Cerebellar nuclear complex (tissue), 1 donor: ENCODE data around the gene OR13C9.
"Not testable (repeated sequence)": the region's sequence is repeated elsewhere in the genome, so short reads cannot be mapped to it uniquely, and the experiment has no call there.

Experiments
- DNase-seq, 2 experiments: peaks; one replicate each; lab custom pipeline; 2025; lab: John Stamatoyannopoulos, UW

Gene OR13C9, protein sequence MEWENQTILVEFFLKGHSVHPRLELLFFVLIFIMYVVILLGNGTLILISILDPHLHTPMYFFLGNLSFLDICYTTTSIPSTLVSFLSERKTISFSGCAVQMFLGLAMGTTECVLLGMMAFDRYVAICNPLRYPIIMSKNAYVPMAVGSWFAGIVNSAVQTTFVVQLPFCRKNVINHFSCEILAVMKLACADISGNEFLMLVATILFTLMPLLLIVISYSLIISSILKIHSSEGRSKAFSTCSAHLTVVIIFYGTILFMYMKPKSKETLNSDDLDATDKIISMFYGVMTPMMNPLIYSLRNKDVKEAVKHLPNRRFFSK

GRCh38 chr9:104618104-104618503 lies at the start of gene OR13C9:
Gene OR13C9 (minus strand): TSS chr9:104618204. CDS start chr9:104618204, 0 bp downstream.
- no peak for DNase-seq

DNA sequence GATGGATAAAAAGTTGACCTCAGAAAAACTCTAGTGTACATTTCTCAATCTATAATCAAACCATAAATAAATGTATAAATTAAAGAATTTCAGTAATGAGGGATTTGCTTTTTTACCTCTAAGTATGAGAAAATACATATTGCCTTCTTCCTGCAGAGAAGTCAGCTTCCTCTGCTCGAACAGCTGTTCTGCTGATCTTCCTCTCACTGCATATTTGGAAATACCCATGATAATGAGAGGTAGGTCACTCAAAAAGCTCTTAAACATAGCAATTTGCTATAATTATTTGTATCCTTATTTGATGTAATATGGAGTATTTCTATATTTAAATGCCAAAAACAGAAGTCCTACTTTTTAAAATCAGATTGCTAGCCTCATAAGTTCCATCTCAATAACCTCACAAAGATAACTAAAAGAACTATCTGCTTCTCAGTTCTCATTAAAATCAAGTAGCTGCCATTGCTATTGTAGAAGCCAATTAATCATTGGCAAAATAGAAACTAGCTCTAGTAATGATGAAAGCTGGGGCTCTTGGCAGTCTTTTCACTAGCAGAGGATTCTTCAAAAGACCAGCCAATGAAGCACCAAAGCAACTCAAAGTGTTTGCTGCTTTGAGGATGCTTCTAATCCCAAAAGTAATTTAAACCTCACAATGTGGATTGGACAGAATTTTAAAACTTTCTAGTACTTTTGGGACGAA lies 40.6 kb upstream of the OR13C9 start:
- DNase-seq, result no peak

GRCh38 chr9:104635456-104635855 lies 17.5 kb upstream of the OR13C9 start:
- no peak for DNase-seq

GRCh38 chr9:104633976-104634520 lies 16.0 kb upstream of the OR13C9 start:
- no peak for DNase-seq

DNA sequence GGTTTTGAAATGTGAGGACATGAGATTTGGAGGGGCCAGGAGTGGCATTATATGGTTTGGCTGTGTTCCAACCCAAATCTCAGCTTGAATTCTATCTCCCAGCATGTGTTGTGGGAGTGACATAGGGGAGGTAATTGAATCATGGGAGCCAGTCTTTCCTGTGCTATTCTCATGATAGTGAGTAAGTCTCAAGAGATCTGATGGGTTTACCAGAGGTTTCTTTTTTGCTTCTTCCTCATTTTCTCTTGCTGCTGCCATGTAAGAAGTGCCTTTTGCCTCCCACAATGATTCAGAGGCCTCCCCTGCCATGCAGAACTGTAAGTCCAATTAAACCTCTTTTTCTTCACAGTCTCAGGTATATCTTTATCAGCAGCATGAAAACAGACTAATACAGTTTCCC lies 8.0 kb upstream of the OR13C9 start:
- DNase-seq, result not testable (repeated sequence)

- DNase-seq, result no peak
Measured at GRCh38 chr9:104617418-104617817, 586 bp downstream of the OR13C9 start.

DNA sequence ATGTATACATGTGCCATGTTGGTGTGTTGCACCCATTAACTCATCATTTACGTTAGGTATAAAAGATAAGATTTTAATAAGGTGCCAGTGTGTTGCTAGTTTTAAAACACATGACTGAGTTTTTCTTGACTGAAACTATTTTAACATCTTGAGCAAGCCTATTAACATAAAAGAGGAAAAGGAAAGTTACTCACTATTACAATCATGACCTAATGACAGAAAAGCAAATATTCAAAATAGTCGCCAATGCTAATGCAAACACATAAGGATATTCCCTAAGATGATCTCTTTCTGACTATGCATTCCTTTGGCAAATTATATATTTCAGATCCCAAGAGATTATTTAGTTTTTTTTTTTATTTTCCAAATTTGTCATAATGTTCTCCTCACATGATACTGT lies 6.8 kb downstream of the OR13C9 start:
- no peak for DNase-seq

DNA sequence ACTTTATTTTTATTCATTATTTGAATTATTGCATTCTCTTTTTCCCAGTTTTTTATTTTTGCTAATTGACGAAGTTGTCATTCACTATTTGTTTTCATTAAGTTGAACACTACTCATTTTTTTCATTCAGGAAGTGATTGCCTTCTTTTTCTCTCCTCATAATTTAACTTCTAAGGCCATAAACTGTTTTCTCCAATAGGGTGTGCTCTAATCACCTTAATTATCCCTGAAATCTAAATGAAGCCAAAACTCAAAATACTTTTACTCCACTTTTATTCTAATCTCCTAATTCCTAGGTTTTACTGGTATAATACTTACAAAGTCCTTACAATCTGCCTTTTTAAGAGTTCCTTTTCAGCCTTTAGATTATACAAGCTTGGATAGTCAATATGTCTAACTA lies 9.7 kb downstream of the OR13C9 start:
- no peak for DNase-seq

DNA sequence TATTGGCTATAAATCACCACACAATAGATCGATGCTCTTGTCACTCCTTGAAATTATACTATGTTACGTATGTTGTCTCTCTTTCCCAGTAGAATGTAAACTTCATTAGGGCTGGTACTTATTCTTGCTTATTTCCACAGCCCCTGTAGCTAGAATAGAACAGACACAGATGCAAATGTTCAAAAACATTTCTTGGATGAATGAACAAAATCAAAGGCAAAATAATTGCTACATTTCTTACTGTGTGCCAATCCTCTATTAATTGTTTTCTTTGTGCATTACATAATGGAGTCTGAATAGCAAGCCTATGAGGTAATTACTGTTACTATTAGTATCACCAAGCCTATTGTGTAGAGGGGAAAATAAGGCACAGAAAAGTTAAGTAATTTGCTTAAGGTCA lies 11.9 kb downstream of the OR13C9 start:
- DNase-seq, result no peak

DNA sequence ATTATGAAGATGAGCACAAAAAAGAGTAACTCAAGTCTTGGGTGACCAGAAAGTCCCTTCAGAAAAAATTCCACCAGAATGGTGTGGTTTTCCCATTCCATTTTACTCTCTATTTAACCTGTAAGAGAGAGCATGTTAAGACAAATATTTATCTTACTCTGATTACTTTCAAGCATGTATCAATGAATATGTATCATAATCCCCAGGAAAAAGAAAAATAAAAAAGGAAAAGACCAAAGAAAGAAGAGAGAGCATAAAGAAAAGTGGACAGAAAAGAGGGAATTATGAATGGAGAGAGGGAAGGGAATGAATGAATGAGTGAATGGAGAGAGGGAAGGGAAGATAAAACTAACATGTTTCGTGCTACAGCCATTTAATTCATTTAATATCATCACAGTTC lies 12.5 kb downstream of the OR13C9 start, which contains the start of gene OR13C2:
Gene OR13C2, minus strand, starts transcription at position 101 of the 400 bp plus-strand sequence. Its CDS starts 0 bp downstream, at position 101.
- not testable (repeated sequence) for DNase-seq

- DNase-seq, result no peak
Measured at GRCh38 chr9:104604801-104605200, 13.2 kb downstream of the OR13C9 start.

DNA sequence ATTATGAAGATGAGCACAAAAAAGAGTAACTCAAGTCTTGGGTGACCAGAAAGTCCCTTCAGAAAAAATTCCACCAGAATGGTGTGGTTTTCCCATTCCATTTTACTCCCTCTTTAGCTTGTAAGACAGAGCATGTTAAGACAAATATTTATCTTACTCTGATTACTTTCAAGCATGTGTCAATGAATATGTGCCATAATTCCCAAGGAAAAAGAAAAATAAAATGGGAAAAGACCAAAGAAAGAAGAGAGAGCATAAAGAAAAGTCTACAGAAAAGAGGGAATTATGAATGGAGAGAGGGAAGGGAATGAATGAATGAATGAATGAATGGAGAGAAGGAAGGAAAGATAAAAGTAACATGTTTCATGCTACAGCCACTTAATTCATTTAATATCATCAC lies 18.7 kb downstream of the OR13C9 start, which contains the start of gene OR13C5:
Gene OR13C5, minus strand, starts transcription at position 101 of the 400 bp plus-strand sequence. Its CDS starts 0 bp downstream, at position 101.
- DNase-seq, result not testable (repeated sequence)

- not testable (repeated sequence) for DNase-seq
Measured at GRCh38 chr9:104598749-104599148, 19.3 kb downstream of the OR13C9 start.

DNA sequence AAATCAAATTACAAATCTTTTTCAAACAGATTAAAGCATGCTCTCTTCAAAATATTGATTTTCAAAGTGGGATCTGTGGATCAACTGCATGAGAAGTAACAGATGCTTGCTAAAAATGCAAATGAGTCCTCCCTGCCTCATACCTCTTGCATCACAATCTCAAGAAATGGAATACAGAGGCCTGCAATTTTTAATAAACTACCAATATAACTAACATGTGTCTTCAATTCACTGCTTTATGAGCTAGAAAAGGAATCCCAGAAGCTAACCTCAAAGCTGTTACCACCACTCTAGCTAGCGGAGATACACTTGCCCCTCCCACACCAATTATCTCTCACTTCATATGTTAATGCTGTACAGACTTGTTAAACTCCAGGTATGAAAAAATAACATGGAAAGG lies 28.4 kb downstream of the OR13C9 start:
- no peak for DNase-seq

DNA sequence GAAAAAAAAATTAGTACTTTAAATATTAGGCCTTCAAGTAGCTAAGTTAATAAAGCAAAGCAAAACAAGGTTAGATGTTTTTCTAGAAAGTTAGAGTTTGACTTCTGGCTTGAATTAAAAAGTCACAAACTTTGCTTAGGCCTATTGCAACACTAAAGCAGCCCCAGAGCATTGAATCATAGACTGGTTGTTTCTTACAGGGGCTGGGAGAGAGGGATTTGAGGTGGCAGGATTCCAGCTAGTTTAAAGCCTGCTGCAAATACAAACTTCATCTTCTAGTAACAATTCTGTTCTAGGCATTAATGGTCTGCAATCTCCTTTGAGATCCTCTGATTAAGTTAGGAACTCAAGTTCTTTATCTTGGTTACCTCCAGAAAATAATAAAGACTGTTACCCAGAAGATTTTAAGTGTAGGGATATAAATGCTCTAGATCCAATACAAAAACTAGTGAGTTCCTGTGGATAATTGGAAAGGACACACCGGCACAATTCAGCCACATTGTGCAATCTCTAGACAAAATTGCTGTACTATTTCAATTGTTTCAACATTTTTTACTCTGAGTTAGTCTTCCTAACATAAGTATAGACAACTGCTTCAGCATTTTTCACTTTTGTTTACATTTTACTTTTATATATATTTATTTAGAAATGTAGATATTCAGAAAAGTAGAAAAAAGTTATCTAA lies 31.4 kb downstream of the OR13C9 start:
- DNase-seq, result no peak

DNA sequence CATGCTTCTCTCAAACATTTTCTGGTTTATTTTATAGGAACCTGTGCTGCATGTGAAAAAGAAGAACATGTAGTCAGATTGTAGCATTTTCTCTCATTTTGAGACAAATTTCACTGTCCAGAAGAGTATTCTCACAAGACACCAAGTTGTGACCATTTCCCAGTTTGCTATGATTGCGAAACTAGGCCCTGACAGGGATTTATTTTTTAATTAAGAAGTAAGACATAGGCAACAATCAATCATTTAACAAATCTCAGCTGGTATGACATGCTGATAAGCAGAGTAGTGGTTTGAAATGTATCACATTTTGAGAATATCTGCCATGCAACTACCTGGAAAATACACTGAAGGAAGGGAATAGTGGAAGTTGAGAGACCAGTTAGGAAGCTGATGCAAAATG lies 37.4 kb downstream of the OR13C9 start:
- DNase-seq, result no peak

DNA sequence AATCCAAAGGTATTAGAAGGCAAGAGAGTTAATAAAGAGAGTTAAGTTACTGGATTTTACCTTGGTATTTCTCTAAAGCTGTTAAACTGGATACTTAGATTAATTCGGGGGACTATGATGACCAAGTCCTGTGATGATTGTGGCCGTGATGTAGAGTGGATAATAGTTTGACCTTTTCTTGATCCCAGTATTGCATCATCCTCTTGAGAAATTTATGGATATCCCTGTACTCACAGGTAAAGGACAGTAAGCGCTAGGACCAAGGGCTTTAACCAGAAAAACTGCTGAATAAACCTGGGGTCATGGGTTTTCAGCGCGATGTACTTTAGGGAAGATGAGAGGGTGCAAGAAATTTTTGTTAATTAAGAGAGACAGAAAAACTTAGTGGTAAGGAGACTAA lies 40.7 kb downstream of the OR13C9 start:
- no peak for DNase-seq

DNA sequence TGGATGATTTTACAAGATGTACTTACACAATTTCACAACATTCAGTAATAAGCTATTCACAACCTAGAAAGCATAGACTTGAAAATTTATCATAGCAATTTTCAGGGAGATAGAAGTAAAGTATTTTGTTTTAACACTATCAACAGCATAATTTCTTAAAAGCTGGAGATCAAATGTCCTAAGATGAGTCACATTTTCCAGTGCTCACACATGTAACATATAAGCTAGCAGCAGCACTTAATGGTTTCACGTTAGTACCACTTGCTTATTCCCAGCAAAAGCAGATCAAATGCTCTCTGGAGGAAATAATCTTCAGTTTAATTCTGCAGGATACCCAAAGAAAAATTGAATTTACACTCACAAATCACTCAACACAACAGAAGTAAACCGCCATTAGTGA lies 42.5 kb downstream of the OR13C9 start:
- no peak for DNase-seq

GRCh38 chr9:104572612-104573011 lies 45.4 kb downstream of the OR13C9 start:
- DNase-seq, result no peak

DNA sequence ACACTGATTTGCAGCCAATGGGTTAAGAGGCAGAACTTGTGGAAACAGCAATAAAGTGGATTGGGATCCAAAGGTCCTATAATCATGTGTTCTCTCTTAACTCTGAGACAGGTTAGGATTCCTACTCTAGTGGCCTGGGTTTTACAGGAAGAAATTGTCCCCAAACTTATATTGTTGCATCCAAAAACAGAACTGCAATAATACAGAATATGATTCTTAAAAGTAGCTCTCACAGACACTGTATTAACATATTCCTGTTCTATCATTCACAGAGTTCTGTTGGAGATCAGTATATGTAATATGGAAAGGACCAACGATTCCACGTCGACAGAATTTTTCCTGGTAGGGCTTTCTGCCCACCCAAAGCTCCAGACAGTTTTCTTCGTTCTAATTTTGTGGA lies 49.1 kb downstream of the OR13C9 start, which contains the start of gene OR13C8:
Gene OR13C8, plus strand, starts transcription at position 301 of the 400 bp plus-strand sequence. Its CDS starts 0 bp downstream, at position 301.
- DNase-seq, result no peak
